IMR-90 (cell line): Measurements from ENCODE around the gene GPR153. TPM values are rescaled to one million over a fixed set of nuclear protein-coding genes. Genes with fewer than 3 reads are reported as not detected.

Experiments
- ATAC-seq: fragments of 200-7000 bp; cut with Tn5 transposase; 2 replicates; pipeline ENCODE4 v1.9.1; 2020; ENCODE audit warnings: low read depth, mild to moderate bottlenecking, moderate library complexity
- BruUV-seq: library from RNA; stranded (reverse); fragments of 400-500 nt; replicated peaks from 2 replicates; lab custom pipeline; 2021; lab: Mats Ljungman, UMichigan
- CTCF ChIA-PET: fragments of 300-600 bp; formaldehyde crosslinking; extraction: SDS; loops from one replicate; lab custom pipeline; 2021; ENCODE audit warnings: antibody characterized with exemption; lab: Yijun Ruan, JAX
- POLR2A ChIA-PET: fragments of 300-600 bp; sonication (Branson Sonifier 250); formaldehyde crosslinking; loops from one replicate; lab custom pipeline; 2022; ENCODE audit warnings: antibody characterized with exemption; ENCODE audit not compliant: unreplicated experiment; lab: Charles Lee
- DNase-seq: peaks from one replicate; pipeline ENCODE4 v3.0.0; 2013
- H2AFZ ChIP-seq: replicated peaks from 2 replicates; pipeline ENCODE3; 2013; ENCODE audit warnings: low read length, mild to moderate bottlenecking; ENCODE audit not compliant: poor library complexity
- H2AK5ac ChIP-seq: 2 replicates; pipeline ENCODE4 v1.6.1; 2013; ENCODE audit warnings: low read depth, low read length, inconsistent platforms
- H2AK9ac ChIP-seq: replicated peaks from 2 replicates; pipeline ENCODE3; 2013; ENCODE audit warnings: mild to moderate bottlenecking, low read depth, low read length, moderate library complexity; ENCODE audit not compliant: poor library complexity
- H2BK120ac ChIP-seq: 2 replicates; pipeline ENCODE4 v1.6.1; 2013; ENCODE audit warnings: low read depth, low read length, inconsistent platforms
- H2BK15ac ChIP-seq: 3 replicates; pipeline ENCODE4 v1.6.1; 2013; ENCODE audit warnings: low read depth, low read length, inconsistent platforms
- H2BK20ac ChIP-seq: 2 replicates; pipeline ENCODE4 v1.6.1; 2013; ENCODE audit warnings: low read depth, mild to moderate bottlenecking, inconsistent platforms, low read length, moderate library complexity
- H2BK5ac ChIP-seq: 2 replicates; pipeline ENCODE4 v1.6.1; 2013; ENCODE audit warnings: mild to moderate bottlenecking, low read depth, low read length, inconsistent platforms; ENCODE audit not compliant: poor library complexity, severe bottlenecking
- H3K14ac ChIP-seq: replicated peaks from 2 replicates; pipeline ENCODE4 v1.6.1; 2013; ENCODE audit warnings: low read depth, low read length, inconsistent platforms
- H3K18ac ChIP-seq: 2 replicates; pipeline ENCODE4 v1.6.1; 2013; ENCODE audit warnings: low read depth, low read length, control low read depth
- H3K23ac ChIP-seq: 2 replicates; pipeline ENCODE4 v1.6.1; 2013; ENCODE audit warnings: low read depth, low read length, inconsistent platforms
- H3K27ac ChIP-seq: 2 replicates; pipeline ENCODE4 v1.5.1; 2013; ENCODE audit warnings: mild to moderate bottlenecking, control low read depth, low read length; ENCODE audit not compliant: insufficient read depth
- H3K27me3 ChIP-seq: 2 replicates; pipeline ENCODE4 v1.6.1; 2013; ENCODE audit warnings: low read length; ENCODE audit not compliant: control insufficient read depth, insufficient read depth
- H3K36me3 ChIP-seq: 2 replicates; pipeline ENCODE4 v1.6.1; 2013; ENCODE audit warnings: low read length, mixed read lengths; ENCODE audit not compliant: control insufficient read depth, insufficient read depth
- H3K4ac ChIP-seq: 2 replicates; pipeline ENCODE4 v1.6.1; 2013; ENCODE audit warnings: low read depth, low read length, inconsistent platforms
- H3K4me1 ChIP-seq: 2 replicates; pipeline ENCODE4 v1.6.1; 2013; ENCODE audit warnings: low read length, mixed read lengths; ENCODE audit not compliant: control insufficient read depth, insufficient read depth
- H3K4me2 ChIP-seq: 2 replicates; pipeline ENCODE4 v1.6.1; 2013; ENCODE audit warnings: low read depth, mild to moderate bottlenecking, control low read depth, low read length, moderate library complexity
- H3K4me3 ChIP-seq: 2 replicates; pipeline ENCODE4 v1.5.1; 2013; ENCODE audit warnings: low read depth, mild to moderate bottlenecking, control low read depth, low read length, moderate library complexity; ENCODE audit not compliant: insufficient read depth
- H3K56ac ChIP-seq: 2 replicates; pipeline ENCODE4 v1.6.1; 2013; ENCODE audit warnings: low read length, inconsistent platforms; ENCODE audit not compliant: insufficient read depth; ENCODE audit errors: extremely low read depth
- H3K79me1 ChIP-seq, 2 experiments: 2 replicates each; pipeline ENCODE4 v1.6.1; 2013; ENCODE audit warnings: low read length in 2 of 2, inconsistent platforms in 1 of 2, low read depth in 1 of 2
- H3K9ac ChIP-seq: 2 replicates; pipeline ENCODE4 v1.6.1; 2013; ENCODE audit warnings: low read depth, low read length, control low read depth
- H3K9me1 ChIP-seq: 2 replicates; pipeline ENCODE4 v1.6.1; 2013; ENCODE audit warnings: low read length, inconsistent platforms; ENCODE audit not compliant: insufficient read depth
- H3K9me3 ChIP-seq: 2 replicates; pipeline ENCODE4 v1.6.1; 2013; ENCODE audit warnings: low read length; ENCODE audit not compliant: control insufficient read depth, insufficient read depth
- H4K20me1 ChIP-seq: 2 replicates; pipeline ENCODE4 v1.6.1; 2013; ENCODE audit warnings: low read length, inconsistent platforms; ENCODE audit not compliant: insufficient read depth
- H4K5ac ChIP-seq: 2 replicates; pipeline ENCODE4 v1.6.1; 2013; ENCODE audit warnings: mild to moderate bottlenecking, low read depth, low read length, control low read depth
- H4K8ac ChIP-seq, 2 experiments: 2 replicates each; pipeline ENCODE4 v1.6.1; 2013; ENCODE audit warnings: low read depth in 2 of 2, low read length in 2 of 2, control low read depth in 1 of 2, inconsistent platforms in 1 of 2
- H4K91ac ChIP-seq: 2 replicates; pipeline ENCODE4 v1.6.1; 2013; ENCODE audit warnings: low read depth, low read length, inconsistent platforms; ENCODE audit not compliant: insufficient read depth
- BHLHE40 ChIP-seq: fragments of 150-350 bp; IDR thresholded peaks from 2 replicates; pipeline ENCODE4 v1.6.1; 2016; ENCODE audit warnings: mild to moderate bottlenecking, low read depth, low read length
- CHD1 ChIP-seq: IDR thresholded peaks from 2 replicates; pipeline ENCODE4 v1.6.1; 2012; ENCODE audit warnings: low read depth, low read length, improper control_type of control experiment
- FOS ChIP-seq: fragments of 150-350 bp; IDR thresholded peaks from 2 replicates; pipeline ENCODE4 v1.6.1; 2016; ENCODE audit warnings: low read depth, low read length
- MAFK ChIP-seq: IDR thresholded peaks from 2 replicates; pipeline ENCODE4 v1.6.1; 2012; ENCODE audit warnings: low read depth, low read length, improper control_type of control experiment
- MAZ ChIP-seq: IDR thresholded peaks from 2 replicates; pipeline ENCODE4 v1.6.1; 2012; ENCODE audit warnings: low read depth, mild to moderate bottlenecking, low read length, improper control_type of control experiment, moderate library complexity, borderline replicate concordance
- MXI1 ChIP-seq: IDR thresholded peaks from 2 replicates; pipeline ENCODE4 v1.6.1; 2012; ENCODE audit warnings: low read depth, mild to moderate bottlenecking, low read length, moderate library complexity, borderline replicate concordance
- NFE2L2 ChIP-seq: fragments of 150-350 bp; IDR thresholded peaks from 2 replicates; pipeline ENCODE4 v1.6.1; 2016; ENCODE audit warnings: low read depth, mild to moderate bottlenecking, low read length
- POLR2A ChIP-seq: IDR thresholded peaks from 2 replicates; pipeline ENCODE4 v1.6.1; 2012; ENCODE audit warnings: mild to moderate bottlenecking, low read depth, low read length
- RAD21 ChIP-seq: IDR thresholded peaks from 2 replicates; pipeline ENCODE4 v1.6.1; 2012; ENCODE audit warnings: low read length, improper control_type of control experiment
- RCOR1 ChIP-seq: IDR thresholded peaks from 2 replicates; pipeline ENCODE4 v1.6.1; 2012; ENCODE audit warnings: mild to moderate bottlenecking, low read length, improper control_type of control experiment; ENCODE audit not compliant: insufficient replicate concordance
- RFX5 ChIP-seq: IDR thresholded peaks from 2 replicates; pipeline ENCODE4 v1.8.0; 2012; ENCODE audit warnings: low read depth, mild to moderate bottlenecking, low read length, moderate library complexity
- SMC3 ChIP-seq: fragments of 150-350 bp; IDR thresholded peaks from 2 replicates; pipeline ENCODE4 v1.6.1; 2016; ENCODE audit warnings: low read depth, mild to moderate bottlenecking, antibody characterized with exemption, low read length, moderate library complexity
- WGBS, 2 experiments: methylation state at CpG; one replicate each; pipeline versions ENCODE4 v1.1.5 to v1.1.7; 2013; ENCODE audit warnings: missing lambda C conversion rate in 2 of 2; ENCODE audit not compliant: insufficient read length in 1 of 2; ENCODE audit errors: extremely low coverage in 2 of 2; 5-methylcytosine and 5-hydroxymethylcytosine counted together
- dilution Hi-C: fragments of 300-500 bp; cut with HindIII; formaldehyde crosslinking; loops from one replicate; pipeline ENCODE4 v1.14.3; 2018; ENCODE audit warnings: low sequenced_read_pairs; ENCODE audit not compliant: unreplicated experiment
- in situ Hi-C: fragments of 300-500 bp; cut with MboI; formaldehyde crosslinking; loops from 3 replicates; pipeline ENCODE4 v1.14.3; 2019; ENCODE audit warnings: low sequenced_read_pairs, inconsistent platforms, mixed read lengths
- intact Hi-C: fragments of 100-400 bp; cut with micrococcal nuclease; formaldehyde crosslinking; loops from 2 replicates; pipeline ENCODE4 v1.10.0; 2022
- polyA plus RNA-seq, 3 experiments: library from polyadenylated mRNA; depleted of rRNA; stranded (reverse); fragments of >200 nt; gene quantifications; 2 replicates each; pipeline ENCODE4 v1.2.3, GENCODE V29; 2012; ENCODE audit warnings: low replicate concordance in 1 of 3
- total RNA-seq: library from RNA; depleted of rRNA; stranded (reverse); fragments of >200 nt; gene quantifications from 2 replicates; pipeline ENCODE4 v1.2.3, GENCODE V29; 2012
- TF ChIP-seq, protein P1 (sequence below): fragments of 150-350 bp; IDR thresholded peaks from 2 replicates; pipeline ENCODE4 v1.6.1; 2016; ENCODE audit warnings: low read depth, mild to moderate bottlenecking, low read length, moderate library complexity, borderline replicate concordance
- TF ChIP-seq, protein P2 (sequence below): conservative IDR thresholded peaks from 2 replicates; pipeline ENCODE4 v1.5.1; 2012; ENCODE audit warnings: mild to moderate bottlenecking, low read depth, low read length, improper control_type of control experiment
- TF ChIP-seq, protein P3 (sequence below): fragments of 150-350 bp; IDR thresholded peaks from 2 replicates; pipeline ENCODE4 v1.6.1; 2017; ENCODE audit warnings: mild to moderate bottlenecking, antibody characterized with exemption, low read length, low read depth

GPR153 gene
- total and polyA plus RNA-seq, 2 of the 4 experiments (the other 2 are of a cell fraction): 1.8 to 5.2 TPM

DNA sequence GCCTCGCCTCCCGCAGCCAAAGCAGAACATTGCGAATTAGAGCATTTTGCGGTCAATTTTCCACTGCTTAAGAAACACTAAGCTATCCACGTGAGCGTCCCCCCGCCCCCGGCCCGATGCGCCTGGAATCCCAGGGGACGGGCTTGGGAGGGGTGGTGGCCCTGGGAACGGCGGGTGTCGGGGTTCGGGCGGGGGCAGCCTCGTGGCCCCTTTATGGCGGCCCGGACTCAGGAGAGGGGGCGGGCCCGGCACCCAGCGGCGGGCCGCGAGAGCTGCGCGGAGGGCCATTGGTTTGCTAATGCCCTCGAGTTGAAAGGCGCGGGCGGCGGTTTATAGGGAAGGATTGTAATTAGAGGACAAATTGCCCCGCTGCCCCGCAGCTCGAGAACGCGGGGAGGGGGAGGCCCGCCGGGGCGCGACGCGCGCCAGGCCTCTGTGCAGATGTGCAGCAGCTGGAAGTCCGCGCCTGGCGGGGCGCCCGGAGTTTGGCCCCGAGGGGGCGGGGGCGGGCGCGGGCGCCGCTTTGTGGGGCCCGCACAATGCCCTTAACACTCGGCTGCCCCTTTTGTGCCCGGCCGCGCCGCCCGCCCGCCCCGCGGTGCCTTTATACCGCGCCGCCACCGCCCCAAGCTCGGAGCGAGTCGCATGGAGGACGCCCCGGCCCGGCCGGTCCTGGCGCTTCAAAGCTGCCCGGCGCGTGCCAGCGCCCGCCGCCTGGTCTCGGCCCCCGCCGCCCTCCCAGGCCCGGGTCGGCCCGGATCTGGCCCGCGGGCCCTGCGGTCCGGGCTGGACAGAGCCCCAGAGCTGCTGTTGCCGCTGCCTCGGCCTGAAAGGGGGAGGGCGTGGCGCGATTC lies 18.8 kb downstream of the GPR153 start:
- ATAC-seq (peak; percentile 6), DNase-seq (no peak)
- no peak overlapping the region for H4K5ac ChIP-seq
- H3K4ac ChIP-seq: no peak overlapping the region
- in situ Hi-C loops (no loop called here), dilution Hi-C loops (no loop called here), intact Hi-C loops (no loop called here)
- POLR2A ChIA-PET: no interaction called here
- no peak overlapping the region for H4K91ac ChIP-seq
- no peaks in the 10 kb centered on the region for H3K9me3 ChIP-seq
- no peak overlapping the region for H3K18ac ChIP-seq
- H3K9ac ChIP-seq: no peak overlapping the region
- no CpG with 5 or more reads among the region's 99 CpGs for WGBS, 2 experiments
- no peaks in the 10 kb centered on the region for H3K4me1 ChIP-seq
- H2BK20ac ChIP-seq: no peak overlapping the region
- H2BK5ac ChIP-seq: no peak overlapping the region
- no peak overlapping the region for H3K14ac ChIP-seq
- H3K23ac ChIP-seq: no peak overlapping the region
- no peaks in the 10 kb centered on the region for H3K9me1 ChIP-seq
- CTCF ChIA-PET: no interaction called here
- H2AK5ac ChIP-seq: no peak overlapping the region
- no peak overlapping the region for H2BK15ac ChIP-seq
- H3K4me3 ChIP-seq: no peak overlapping the region; the same call in 1 of the 2 replicates
- no peak overlapping the region for H2AK9ac ChIP-seq
- H3K36me3 ChIP-seq: no peaks in the 10 kb centered on the region
- H2AFZ ChIP-seq: peak overlapping the region; percentile 33
- H2BK120ac ChIP-seq: no peak overlapping the region
- H3K4me2 ChIP-seq: no peak overlapping the region; the same call in 1 of the 2 replicates
- BruUV-seq: no TSS peak
- no peaks in the 10 kb centered on the region for H3K79me1 ChIP-seq
- H4K20me1 ChIP-seq: peaks cover 10% of the 10 kb centered on the region; the same call in 1 of the 2 replicates
- H4K8ac ChIP-seq: no peak overlapping the region
- no peak overlapping the region for H3K27ac ChIP-seq
- peaks cover 59% of the 10 kb centered on the region for H3K27me3 ChIP-seq
- H3K56ac ChIP-seq: no peak overlapping the region
- no peak for TF ChIP-seq POLR2A
- no peak for TF ChIP-seq CHD1
- no peak for TF ChIP-seq MAZ
- TF ChIP-seq, protein P1, sequence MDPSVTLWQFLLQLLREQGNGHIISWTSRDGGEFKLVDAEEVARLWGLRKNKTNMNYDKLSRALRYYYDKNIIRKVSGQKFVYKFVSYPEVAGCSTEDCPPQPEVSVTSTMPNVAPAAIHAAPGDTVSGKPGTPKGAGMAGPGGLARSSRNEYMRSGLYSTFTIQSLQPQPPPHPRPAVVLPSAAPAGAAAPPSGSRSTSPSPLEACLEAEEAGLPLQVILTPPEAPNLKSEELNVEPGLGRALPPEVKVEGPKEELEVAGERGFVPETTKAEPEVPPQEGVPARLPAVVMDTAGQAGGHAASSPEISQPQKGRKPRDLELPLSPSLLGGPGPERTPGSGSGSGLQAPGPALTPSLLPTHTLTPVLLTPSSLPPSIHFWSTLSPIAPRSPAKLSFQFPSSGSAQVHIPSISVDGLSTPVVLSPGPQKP: no peak
- TF ChIP-seq SMC3: no peak
- no peak for TF ChIP-seq BHLHE40
- TF ChIP-seq, protein P2, sequence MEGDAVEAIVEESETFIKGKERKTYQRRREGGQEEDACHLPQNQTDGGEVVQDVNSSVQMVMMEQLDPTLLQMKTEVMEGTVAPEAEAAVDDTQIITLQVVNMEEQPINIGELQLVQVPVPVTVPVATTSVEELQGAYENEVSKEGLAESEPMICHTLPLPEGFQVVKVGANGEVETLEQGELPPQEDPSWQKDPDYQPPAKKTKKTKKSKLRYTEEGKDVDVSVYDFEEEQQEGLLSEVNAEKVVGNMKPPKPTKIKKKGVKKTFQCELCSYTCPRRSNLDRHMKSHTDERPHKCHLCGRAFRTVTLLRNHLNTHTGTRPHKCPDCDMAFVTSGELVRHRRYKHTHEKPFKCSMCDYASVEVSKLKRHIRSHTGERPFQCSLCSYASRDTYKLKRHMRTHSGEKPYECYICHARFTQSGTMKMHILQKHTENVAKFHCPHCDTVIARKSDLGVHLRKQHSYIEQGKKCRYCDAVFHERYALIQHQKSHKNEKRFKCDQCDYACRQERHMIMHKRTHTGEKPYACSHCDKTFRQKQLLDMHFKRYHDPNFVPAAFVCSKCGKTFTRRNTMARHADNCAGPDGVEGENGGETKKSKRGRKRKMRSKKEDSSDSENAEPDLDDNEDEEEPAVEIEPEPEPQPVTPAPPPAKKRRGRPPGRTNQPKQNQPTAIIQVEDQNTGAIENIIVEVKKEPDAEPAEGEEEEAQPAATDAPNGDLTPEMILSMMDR: no peak
- TF ChIP-seq FOS: no peak
- TF ChIP-seq RAD21: no peak
- no peak for TF ChIP-seq MXI1
- no peak for TF ChIP-seq NFE2L2
- no peak for TF ChIP-seq RFX5
- TF ChIP-seq, protein P3, sequence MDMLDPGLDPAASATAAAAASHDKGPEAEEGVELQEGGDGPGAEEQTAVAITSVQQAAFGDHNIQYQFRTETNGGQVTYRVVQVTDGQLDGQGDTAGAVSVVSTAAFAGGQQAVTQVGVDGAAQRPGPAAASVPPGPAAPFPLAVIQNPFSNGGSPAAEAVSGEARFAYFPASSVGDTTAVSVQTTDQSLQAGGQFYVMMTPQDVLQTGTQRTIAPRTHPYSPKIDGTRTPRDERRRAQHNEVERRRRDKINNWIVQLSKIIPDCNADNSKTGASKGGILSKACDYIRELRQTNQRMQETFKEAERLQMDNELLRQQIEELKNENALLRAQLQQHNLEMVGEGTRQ: no peak
- TF ChIP-seq MAFK: no peak
- no peak for TF ChIP-seq RCOR1
